HG03039 (cell line): Measurements from ENCODE around the gene UBAC2.

Source experiments
- ATAC-seq: cut with Tn5 transposase; IDR thresholded peaks from one replicate; pipeline ENCODE4 v1.9.1; 2021; ENCODE audit warnings: mild to moderate bottlenecking, moderate library complexity; ENCODE audit not compliant: unreplicated experiment

The UBAC2 gene

GRCh38 chr13:99425485-99426341 is 225.1 kb downstream of the UBAC2 start:
- peak; percentile 51 for ATAC-seq

GRCh38 chr13:99426426-99426825 is 225.8 kb downstream of the UBAC2 start:
- ATAC-seq, result no peak

GRCh38 chr13:99429670-99430069 is 229.0 kb downstream of the UBAC2 start:
- no peak for ATAC-seq

GRCh38 chr13:99431927-99432608 is 231.4 kb downstream of the UBAC2 start:
- peak; percentile 22 for ATAC-seq

GRCh38 chr13:99432609-99433542 is 232.2 kb downstream of the UBAC2 start:
- peak; percentile 59 for ATAC-seq

GRCh38 chr13:99433543-99434075 is 233.0 kb downstream of the UBAC2 start:
- ATAC-seq, result no peak

- no peak for ATAC-seq
These were observed 233.7 kb downstream of the UBAC2 start for GRCh38 chr13:99434258-99434788.

GRCh38 chr13:99435116-99435515 is 234.5 kb downstream of the UBAC2 start:
- ATAC-seq, result no peak

- ATAC-seq, result no peak
These were observed 235.3 kb downstream of the UBAC2 start for GRCh38 chr13:99435998-99436397.
